Testis (tissue), 2 donors: Measurements from ENCODE around the gene KLHL29.

Source experiments
- CTCF ChIP-seq, 3 experiments: fragments of 450-650 bp in 2 of 3; fragments of 200-600 bp in 1 of 3; sonication (generic) in 1 of 3; IDR thresholded peaks; one replicate each; pipeline ENCODE4 v1.5.1; 2016 to 2019; ENCODE audit warnings: antibody characterized with exemption in 3 of 3, mild to moderate bottlenecking in 2 of 3, moderate library complexity in 1 of 3
- POLR2A ChIP-seq: fragments of 450-650 bp; IDR thresholded peaks from one replicate; pipeline ENCODE4 v1.6.1; 2017; ENCODE audit warnings: antibody characterized with exemption, mild to moderate bottlenecking, moderate library complexity

- no peak for TF ChIP-seq CTCF (IDR thresholded peaks at IDR 0.05)
- TF ChIP-seq POLR2A = no peak
These were observed 12.5 kb downstream of the KLHL29 start for GRCh38 chr2:23397478-23397877.
